ENCODE measurements around the gene ARHGAP15.

Gene ARHGAP15

GRCh38 chr2:143186876-143187275 lies 57.7 kb downstream of the ARHGAP15 start:
- TF ChIP-seq, protein P1, sequence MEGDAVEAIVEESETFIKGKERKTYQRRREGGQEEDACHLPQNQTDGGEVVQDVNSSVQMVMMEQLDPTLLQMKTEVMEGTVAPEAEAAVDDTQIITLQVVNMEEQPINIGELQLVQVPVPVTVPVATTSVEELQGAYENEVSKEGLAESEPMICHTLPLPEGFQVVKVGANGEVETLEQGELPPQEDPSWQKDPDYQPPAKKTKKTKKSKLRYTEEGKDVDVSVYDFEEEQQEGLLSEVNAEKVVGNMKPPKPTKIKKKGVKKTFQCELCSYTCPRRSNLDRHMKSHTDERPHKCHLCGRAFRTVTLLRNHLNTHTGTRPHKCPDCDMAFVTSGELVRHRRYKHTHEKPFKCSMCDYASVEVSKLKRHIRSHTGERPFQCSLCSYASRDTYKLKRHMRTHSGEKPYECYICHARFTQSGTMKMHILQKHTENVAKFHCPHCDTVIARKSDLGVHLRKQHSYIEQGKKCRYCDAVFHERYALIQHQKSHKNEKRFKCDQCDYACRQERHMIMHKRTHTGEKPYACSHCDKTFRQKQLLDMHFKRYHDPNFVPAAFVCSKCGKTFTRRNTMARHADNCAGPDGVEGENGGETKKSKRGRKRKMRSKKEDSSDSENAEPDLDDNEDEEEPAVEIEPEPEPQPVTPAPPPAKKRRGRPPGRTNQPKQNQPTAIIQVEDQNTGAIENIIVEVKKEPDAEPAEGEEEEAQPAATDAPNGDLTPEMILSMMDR (conservative IDR thresholded peaks at IDR 0.05; ENCODE audit: low read depth): no peak
- CTCF ChIA-PET: no interaction called here

GRCh38 chr2:143190431-143190830 lies 61.2 kb downstream of the ARHGAP15 start:
- no peak overlapping the region for H3K27ac ChIP-seq
- ChIA-PET CTCF (no interaction called here), POLR2A (ENCODE audit: low non-redundant PET) (no interaction called here)
- TF ChIP-seq, protein P1 (conservative IDR thresholded peaks at IDR 0.05; ENCODE audit: low read depth): no peak
- DNase-seq (ENCODE audit: low spot score): no peak

More at GRCh38 chr2:143186876-143187275, 57.7 kb downstream of the ARHGAP15 start:
- H3K27ac ChIP-seq: no peak overlapping the region
- no peak for DNase-seq (ENCODE audit: low spot score)
- POLR2A ChIA-PET (ENCODE audit: low non-redundant PET): no interaction called here

DNA sequence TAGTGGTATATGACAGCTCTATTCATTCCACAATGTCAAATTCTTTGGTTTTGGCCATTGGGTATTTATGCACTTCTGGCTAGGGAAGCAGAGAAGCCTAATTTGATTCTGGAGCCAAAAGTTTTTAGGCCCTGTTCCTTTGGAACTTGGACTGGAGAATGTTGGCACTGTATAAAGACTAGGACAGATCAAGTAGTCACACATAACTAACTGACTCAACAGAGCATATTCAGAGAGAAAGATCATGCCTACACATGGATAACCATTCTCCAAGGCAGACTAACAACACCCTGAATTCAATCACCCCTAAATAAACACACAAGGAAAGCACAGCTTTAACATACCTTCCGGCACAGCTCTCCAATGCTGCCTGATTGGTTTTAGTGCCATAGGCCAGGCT lies 62.9 kb downstream of the ARHGAP15 start:
- H3K27ac ChIP-seq: no peak overlapping the region
- POLR2A ChIA-PET (ENCODE audit: low non-redundant PET): no interaction called here
- no peak for DNase-seq (ENCODE audit: low spot score)
- CTCF ChIA-PET: no interaction called here
- TF ChIP-seq, protein P1 (conservative IDR thresholded peaks at IDR 0.05; ENCODE audit: low read depth): no peak

- ChIA-PET POLR2A (ENCODE audit: low non-redundant PET) (no interaction called here), CTCF (no interaction called here)
- TF ChIP-seq, protein P1 (conservative IDR thresholded peaks at IDR 0.05; ENCODE audit: low read depth): no peak
- no peak overlapping the region for H3K27ac ChIP-seq
- DNase-seq (ENCODE audit: low spot score): no peak
These were observed 63.5 kb downstream of the ARHGAP15 start for GRCh38 chr2:143192716-143193115.

- no peak overlapping the region for H3K27ac ChIP-seq
- TF ChIP-seq, protein P1 (conservative IDR thresholded peaks at IDR 0.05; ENCODE audit: low read depth): no peak
- POLR2A ChIA-PET (ENCODE audit: low non-redundant PET): no interaction called here
- CTCF ChIA-PET: no interaction called here
- no peak for DNase-seq (ENCODE audit: low spot score)
These were observed 63.9 kb downstream of the ARHGAP15 start for GRCh38 chr2:143193121-143193520.

DNA sequence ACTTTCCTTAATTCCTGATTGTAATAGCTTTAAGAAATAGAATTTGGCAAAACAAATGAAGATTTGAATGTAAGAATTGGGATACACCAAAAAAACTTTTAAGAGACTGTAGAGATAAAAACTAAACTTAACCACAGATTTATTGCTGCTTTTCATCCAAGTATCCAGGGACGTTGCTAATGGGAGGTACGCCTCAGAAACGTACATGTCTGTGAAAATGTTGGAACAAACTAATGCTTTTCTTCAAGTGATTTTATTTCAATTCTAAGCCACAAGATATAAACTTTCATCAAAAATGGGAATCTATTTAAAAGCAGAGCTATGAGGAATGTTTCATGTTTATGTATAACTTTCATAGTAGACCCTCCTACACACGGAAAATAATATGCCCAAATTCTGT lies 66.3 kb downstream of the ARHGAP15 start:
- ChIA-PET CTCF (interaction anchor here (0.6 kb wide), 1 partner anchor 62 kb away, joined by 3 read pairs; no protein-coding TSS in a partner anchor), POLR2A (ENCODE audit: low non-redundant PET) (no interaction called here)
- no peak for DNase-seq (ENCODE audit: low spot score)
- no peak overlapping the region for H3K27ac ChIP-seq
- TF ChIP-seq, protein P1 (conservative IDR thresholded peaks at IDR 0.05; ENCODE audit: low read depth): no peak

DNA sequence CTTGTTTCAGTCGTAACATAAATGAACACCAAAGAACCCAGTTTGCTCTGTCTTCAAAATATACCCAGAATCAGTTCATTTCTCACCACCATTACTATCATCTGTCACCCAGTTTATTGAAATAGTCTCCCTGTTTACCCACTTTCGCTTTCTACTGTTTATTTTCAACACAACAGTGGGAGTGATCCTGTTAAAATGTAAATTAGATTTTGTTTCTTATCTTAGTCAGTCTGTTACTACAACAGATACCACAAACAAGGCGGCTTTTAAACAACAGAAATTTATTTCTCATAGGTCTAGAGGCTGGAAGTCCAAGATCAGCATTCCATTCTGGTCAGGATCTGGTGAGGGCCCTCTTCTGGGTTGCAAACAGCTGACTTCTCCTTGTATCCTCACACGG lies 74.8 kb downstream of the ARHGAP15 start:
- no peak for DNase-seq (ENCODE audit: low spot score)
- TF ChIP-seq, protein P1 (conservative IDR thresholded peaks at IDR 0.05; ENCODE audit: low read depth): no peak
- H3K27ac ChIP-seq: no peak overlapping the region
- ChIA-PET POLR2A (ENCODE audit: low non-redundant PET) (no interaction called here), CTCF (no interaction called here)

Measured in RWPE1 (cell line).